ENCODE results near the gene TSPAN16. TPM values are rescaled to one million over a fixed set of nuclear protein-coding genes. Genes with fewer than 3 reads are reported as not detected.

TSPAN16 gene
- total RNA-seq, 2 experiments from 2014 or later: not detected

DNA sequence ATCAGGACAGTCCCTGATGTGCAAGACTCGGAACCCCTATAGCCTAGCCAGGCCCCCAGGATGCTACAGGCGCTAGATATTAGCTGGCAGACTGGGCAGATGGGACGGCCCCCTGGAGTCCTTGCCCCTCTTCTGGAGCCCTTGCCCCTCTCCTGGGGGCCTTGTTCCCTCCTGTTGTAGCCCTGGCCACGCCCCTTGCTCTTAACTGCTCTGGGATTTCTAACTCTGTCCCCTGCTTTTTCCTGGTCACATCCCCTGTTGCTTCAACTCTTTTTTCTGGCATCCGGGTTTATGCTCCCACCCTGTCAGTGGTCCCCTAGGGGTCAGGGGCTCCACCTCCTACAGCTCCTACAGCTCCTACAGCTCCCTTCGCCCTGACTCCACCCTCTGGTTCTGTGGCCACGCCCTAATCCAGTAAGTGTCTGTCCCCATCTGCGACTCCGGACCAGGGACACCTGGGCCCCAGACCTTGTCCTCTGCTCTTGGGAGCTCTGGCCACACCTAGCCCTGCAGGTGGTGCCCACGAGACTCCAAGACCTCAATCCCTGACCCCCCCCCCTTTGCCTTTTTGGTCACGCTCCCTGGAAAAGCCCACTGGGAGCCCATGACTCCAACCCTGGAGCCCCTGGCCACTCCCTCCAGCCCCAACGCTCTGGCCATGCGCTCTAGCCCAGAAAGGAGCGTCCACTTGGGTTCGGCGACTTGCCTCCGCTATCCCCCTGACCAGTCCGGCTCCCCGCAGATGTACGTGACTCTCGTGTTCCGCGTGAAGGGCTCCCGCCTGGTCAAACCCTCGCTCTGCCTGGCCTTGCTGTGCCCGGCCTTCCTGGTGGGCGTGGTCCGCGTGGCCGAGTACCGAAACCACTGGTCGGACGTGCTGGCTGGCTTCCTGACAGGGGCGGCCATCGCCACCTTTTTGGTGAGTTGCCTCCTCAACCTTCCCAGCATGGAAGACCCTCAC is 66.1 kb downstream of the TSPAN16 start:
- Mint-ChIP-seq H3K4me1 (ENCODE audit: low read depth) (no peaks in the 10 kb centered on the region), H3K9me3 (no peaks in the 10 kb centered on the region), H3K36me3 (ENCODE audit: low read depth) (peaks cover under 1% of the 10 kb centered on the region), H3K4me3 (no peak overlapping the region), H3K27ac (no peak overlapping the region), H3K27me3 (no peaks in the 10 kb centered on the region)
- intact Hi-C loops (cut with micrococcal nuclease): no loop called here
- POLR2A ChIA-PET: interaction anchor here (1.7 kb wide), 1 partner anchor 12 kb away, joined by 5 read pairs; the partner anchor contains the start of gene SWSAP1
- DNase-seq (no peak), ATAC-seq (no peak)
- CTCF ChIA-PET: no interaction called here
- TF ChIP-seq, protein P1, sequence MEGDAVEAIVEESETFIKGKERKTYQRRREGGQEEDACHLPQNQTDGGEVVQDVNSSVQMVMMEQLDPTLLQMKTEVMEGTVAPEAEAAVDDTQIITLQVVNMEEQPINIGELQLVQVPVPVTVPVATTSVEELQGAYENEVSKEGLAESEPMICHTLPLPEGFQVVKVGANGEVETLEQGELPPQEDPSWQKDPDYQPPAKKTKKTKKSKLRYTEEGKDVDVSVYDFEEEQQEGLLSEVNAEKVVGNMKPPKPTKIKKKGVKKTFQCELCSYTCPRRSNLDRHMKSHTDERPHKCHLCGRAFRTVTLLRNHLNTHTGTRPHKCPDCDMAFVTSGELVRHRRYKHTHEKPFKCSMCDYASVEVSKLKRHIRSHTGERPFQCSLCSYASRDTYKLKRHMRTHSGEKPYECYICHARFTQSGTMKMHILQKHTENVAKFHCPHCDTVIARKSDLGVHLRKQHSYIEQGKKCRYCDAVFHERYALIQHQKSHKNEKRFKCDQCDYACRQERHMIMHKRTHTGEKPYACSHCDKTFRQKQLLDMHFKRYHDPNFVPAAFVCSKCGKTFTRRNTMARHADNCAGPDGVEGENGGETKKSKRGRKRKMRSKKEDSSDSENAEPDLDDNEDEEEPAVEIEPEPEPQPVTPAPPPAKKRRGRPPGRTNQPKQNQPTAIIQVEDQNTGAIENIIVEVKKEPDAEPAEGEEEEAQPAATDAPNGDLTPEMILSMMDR (IDR thresholded peaks at IDR 0.05): no peak

DNA sequence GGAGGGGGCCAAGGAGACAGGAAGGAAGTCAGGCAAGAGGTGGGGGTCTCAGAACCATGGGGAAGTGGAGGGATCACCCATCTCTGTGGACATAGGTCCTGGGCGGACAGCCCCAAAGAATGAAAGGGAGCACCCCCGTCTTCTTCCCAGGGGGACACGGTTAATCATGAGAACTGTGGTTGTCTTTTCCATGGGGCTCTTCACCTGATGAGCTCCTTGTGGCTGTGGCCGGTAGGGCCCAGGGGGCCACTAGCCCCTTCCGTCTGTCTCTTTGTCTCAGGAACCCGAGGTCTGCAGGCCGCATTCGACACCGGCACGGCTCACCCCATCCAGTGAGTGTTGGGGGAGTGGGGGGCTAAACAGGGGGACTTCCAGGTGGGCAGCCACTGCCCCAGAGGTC is 67.9 kb downstream of the TSPAN16 start:
- POLR2A ChIA-PET: interaction anchor here (1.4 kb wide), 1 partner anchor 11 kb away, joined by 3 read pairs; the partner anchor contains the start of gene SWSAP1
- Mint-ChIP-seq H3K36me3 (ENCODE audit: low read depth) (peaks cover 5% of the 10 kb centered on the region), H3K4me1 (ENCODE audit: low read depth) (no peaks in the 10 kb centered on the region), H3K4me3 (no peak overlapping the region), H3K27ac (no peak overlapping the region), H3K9me3 (no peaks in the 10 kb centered on the region), H3K27me3 (no peaks in the 10 kb centered on the region)
- intact Hi-C loops (cut with micrococcal nuclease): no loop called here
- ATAC-seq: no peak
- CTCF ChIA-PET: interaction anchor here (1.1 kb wide), 1 partner anchor 18 kb away, joined by 3 read pairs; no protein-coding TSS in a partner anchor
- DNase-seq: no peak
- TF ChIP-seq, protein P1 (IDR thresholded peaks at IDR 0.05): no peak

DNA sequence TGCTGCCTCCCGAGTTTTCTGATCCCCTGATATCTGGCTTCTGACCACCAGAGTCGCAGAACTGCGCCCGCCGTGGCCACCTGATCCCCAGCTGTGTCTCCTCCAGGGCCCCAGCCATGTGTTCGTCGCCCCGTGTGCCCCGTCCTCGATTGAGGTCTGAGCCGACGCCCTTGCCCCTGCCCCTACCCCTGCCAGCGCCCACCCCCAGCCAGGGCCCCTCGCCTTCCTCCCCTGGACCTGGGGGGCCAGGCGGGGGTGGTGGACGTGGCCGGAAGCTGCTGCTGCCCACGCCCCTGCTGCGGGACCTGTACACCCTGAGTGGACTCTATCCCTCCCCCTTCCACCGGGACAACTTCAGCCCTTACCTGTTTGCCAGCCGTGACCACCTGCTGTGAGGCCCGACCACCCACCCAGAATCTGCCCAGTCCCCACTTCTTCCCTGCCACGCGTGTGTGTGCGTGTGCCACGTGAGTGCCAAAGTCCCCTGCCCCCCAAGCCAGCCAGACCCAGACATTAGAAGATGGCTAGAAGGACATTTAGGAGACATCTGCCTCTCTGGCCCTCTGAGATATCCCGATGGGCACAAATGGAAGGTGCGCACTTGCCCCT is 68.4 kb downstream of the TSPAN16 start:
- TF ChIP-seq, protein P1 (IDR thresholded peaks at IDR 0.05): no peak
- Mint-ChIP-seq H3K4me3 (no peak overlapping the region), H3K9me3 (no peaks in the 10 kb centered on the region), H3K4me1 (ENCODE audit: low read depth) (no peaks in the 10 kb centered on the region), H3K27me3 (no peaks in the 10 kb centered on the region), H3K36me3 (ENCODE audit: low read depth) (peaks cover 8% of the 10 kb centered on the region), H3K27ac (no peak overlapping the region)
- ATAC-seq (no peak), DNase-seq (no peak)
- ChIA-PET CTCF (no interaction called here), POLR2A (interaction anchor here (1.4 kb wide), 1 partner anchor 10 kb away, joined by 3 read pairs; the partner anchor contains the start of gene SWSAP1)
- intact Hi-C loops (cut with micrococcal nuclease): no loop called here

DNA sequence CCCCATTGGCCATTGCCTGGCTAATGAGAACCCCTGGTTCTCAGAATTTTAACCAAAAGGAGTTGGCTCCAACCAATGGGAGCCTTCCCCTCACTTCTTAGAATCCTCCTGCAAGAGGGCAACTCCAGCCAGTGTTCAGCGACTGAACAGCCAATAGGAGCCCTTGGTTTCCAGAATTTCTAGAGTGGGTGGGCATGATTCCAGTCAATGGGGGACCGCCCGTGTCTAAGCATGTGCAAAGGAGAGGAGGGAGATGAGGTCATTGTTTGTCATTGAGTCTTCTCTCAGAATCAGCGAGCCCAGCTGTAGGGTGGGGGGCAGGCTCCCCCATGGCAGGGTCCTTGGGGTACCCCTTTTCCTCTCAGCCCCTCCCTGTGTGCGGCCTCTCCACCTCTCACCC is 69.0 kb downstream of the TSPAN16 start:
- H3K27ac Mint-ChIP-seq: no peak overlapping the region
- H3K36me3 Mint-ChIP-seq (ENCODE audit: low read depth): peaks cover 11% of the 10 kb centered on the region
- intact Hi-C loops (cut with micrococcal nuclease): no loop called here
- DNase-seq: no peak
- ATAC-seq: no peak
- TF ChIP-seq, protein P1 (IDR thresholded peaks at IDR 0.05): no peak
- H3K4me3 Mint-ChIP-seq: no peak overlapping the region
- H3K9me3 Mint-ChIP-seq: no peaks in the 10 kb centered on the region
- CTCF ChIA-PET: no interaction called here
- POLR2A ChIA-PET: no interaction called here
- no peaks in the 10 kb centered on the region for H3K4me1 Mint-ChIP-seq (ENCODE audit: low read depth)
- no peaks in the 10 kb centered on the region for H3K27me3 Mint-ChIP-seq

Other genes with a start within 250 kb of the TSPAN16 start
- 10 to 100 TPM; 54.7 to 56.5 TPM for gene LDLR, start 206.7 kb upstream of the TSPAN16 start, total RNA-seq
- gene SPC24, start 140.4 kb upstream of the TSPAN16 start, total RNA-seq: 10 to 100 TPM; 60.5 to 70.9 TPM
- gene KANK2, start 98.6 kb upstream of the TSPAN16 start, total RNA-seq: 1 to 10 TPM; 1.9 to 2.0 TPM
- not detected for gene ANGPTL8, start 56.5 kb upstream of the TSPAN16 start, total RNA-seq
- gene DOCK6, start 33.6 kb upstream of the TSPAN16 start, total RNA-seq: 1 to 10 TPM; 4.5 to 7.9 TPM
- 1 to 10 TPM; 6.7 to 7.0 TPM for gene RAB3D, start 43.5 kb downstream of the TSPAN16 start, total RNA-seq
- gene TMEM205, start 50.1 kb downstream of the TSPAN16 start, total RNA-seq: 10 to 100 TPM; 24.3 to 25.6 TPM
- 10 to 100 TPM in 1 of 2 experiments, 1 to 10 TPM in 1; 9.7 to 10.5 TPM for gene CCDC159, start 50.4 kb downstream of the TSPAN16 start, total RNA-seq
- gene PLPPR2, start 59.3 kb downstream of the TSPAN16 start, total RNA-seq: 1 to 10 TPM; 1.2 to 1.8 TPM
- gene SWSAP1, start 78.5 kb downstream of the TSPAN16 start, total RNA-seq: 1 to 10 TPM; 1.5 to 1.8 TPM
- 1 to 10 TPM; 7.0 to 9.8 TPM for gene EPOR, start 88.2 kb downstream of the TSPAN16 start, total RNA-seq
- not detected for gene RGL3, start 123.2 kb downstream of the TSPAN16 start, total RNA-seq
- gene ODAD3, start 139.0 kb downstream of the TSPAN16 start, total RNA-seq: under 1 TPM; 0.47 to 0.70 TPM
- gene PRKCSH, start 139.5 kb downstream of the TSPAN16 start, total RNA-seq: 100 to 1,000 TPM; 207 to 211 TPM
- gene ELAVL3, start 184.9 kb downstream of the TSPAN16 start, total RNA-seq: not detected
- gene ZNF653, start 209.7 kb downstream of the TSPAN16 start, total RNA-seq: 10 to 100 TPM; 11.1 to 14.7 TPM
- gene ECSIT, start 233.0 kb downstream of the TSPAN16 start, total RNA-seq: 10 to 100 TPM; 51.2 to 53.9 TPM
- not detected for gene CNN1, start 242.7 kb downstream of the TSPAN16 start, total RNA-seq

All from activated CD8-positive, alpha-beta T cell treated with anti-CD3 and anti-CD28 coated beads for 36 hours (primary cell).